Measurements from ENCODE around the gene MAP4K4.
"Not testable (repeated sequence)": the region's sequence is repeated elsewhere in the genome, so short reads cannot be mapped to it uniquely, and the experiment has no call there.

Gene MAP4K4

DNA sequence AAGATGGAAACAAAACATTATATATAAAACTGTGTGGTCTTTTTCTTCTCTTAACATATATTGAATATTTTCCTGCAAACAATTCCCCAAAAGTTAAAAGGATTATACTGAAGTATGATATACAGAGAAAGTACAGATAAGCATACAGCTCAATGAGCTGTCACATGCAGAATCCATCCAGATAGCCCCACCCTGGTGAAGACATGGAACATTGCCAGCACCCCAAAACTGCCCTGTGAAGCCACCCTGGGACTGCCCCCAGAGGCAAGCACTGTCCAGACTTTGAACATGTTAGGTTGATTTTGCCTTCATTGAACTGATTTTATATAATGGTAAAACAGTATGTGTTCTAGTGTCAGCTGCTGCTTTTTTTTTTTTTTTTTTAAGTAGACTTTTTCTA, 182.0 kb downstream of the MAP4K4 start:
- no peak for DNase-seq

DNA sequence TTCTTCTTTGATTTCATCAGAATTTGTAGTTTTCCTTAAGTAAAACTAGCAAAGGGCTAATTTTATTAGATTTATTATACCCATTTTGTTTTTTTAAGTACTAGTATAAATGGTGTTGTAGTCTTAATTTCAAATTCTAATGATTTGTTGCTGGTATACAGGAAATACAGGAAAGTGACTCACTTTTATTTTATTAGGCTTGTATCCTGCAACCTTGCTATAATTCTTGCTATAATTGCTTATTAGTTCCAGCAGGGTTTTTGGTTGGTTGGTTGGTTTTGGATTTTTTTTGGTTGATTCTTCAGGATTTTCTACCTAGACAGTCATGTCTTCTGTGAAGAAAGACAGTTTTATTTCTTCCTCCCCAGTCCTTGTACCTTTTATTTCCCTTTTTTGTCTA, 183.6 kb downstream of the MAP4K4 start:
- DNase-seq = no peak

DNA sequence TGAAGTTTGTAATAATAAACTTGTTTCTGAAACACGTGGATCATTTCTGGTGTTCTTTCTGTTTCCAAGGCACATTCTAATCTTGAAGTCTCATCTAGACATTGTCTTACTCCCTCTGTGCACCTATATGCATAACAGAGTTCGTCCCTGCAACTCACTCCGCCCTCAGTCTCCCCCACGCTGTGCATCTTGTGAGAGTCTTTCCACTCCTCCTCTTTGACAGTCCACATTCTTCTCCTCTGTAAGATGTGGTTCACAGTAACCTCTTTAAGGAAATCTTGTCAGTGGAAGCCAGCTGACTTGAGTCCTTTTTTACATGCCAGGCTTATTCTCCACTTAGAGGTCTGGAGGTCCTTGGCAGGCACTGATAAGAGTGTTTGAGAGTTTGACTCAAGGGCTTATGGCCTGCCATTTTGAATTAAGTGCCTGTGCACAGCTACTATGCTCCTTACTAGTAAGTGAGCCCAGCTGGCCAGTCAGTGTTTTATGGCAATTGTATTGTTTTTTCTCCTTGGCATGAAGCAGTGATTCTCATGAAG, 185.3 kb downstream of the MAP4K4 start:
- no peak for DNase-seq

DNA sequence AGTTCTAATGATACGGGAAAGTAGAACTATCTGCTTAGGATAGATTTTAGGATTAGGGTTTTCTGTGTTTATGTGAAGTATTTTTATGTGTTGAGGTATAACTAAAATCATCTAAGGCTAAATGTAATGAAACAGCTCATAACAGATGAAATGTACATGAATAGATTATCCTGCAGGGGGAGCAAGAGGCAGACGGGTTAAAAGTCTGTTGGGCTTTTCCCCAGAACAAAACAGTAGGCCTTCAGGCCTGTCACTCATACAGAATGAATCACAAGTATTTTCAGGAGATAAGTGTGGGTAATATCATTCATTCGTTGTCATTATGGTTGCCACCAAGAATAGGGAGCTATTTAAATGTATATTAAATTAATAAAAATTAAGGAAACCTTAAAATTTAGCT, 186.4 kb downstream of the MAP4K4 start:
- DNase-seq = no peak

DNA sequence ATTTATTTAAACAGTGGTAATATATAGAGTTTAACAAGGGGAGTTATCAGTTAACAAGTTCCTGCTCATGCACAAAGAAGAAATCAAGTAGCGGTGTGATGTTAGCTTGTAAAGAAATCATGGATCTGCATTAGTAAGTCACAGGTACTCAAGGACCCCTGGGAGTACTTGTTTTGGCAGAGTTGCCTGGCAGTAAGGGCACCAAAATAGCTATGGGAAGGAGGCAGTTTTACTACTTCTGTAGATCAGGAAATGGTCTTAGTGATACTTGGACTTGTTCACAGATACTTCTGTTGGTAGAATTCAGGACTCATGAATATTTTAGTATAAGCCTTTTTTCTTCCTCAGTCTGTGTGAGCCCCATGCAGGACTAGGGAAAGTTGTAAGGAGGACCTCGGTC, 186.9 kb downstream of the MAP4K4 start:
- DNase-seq = no peak

DNA sequence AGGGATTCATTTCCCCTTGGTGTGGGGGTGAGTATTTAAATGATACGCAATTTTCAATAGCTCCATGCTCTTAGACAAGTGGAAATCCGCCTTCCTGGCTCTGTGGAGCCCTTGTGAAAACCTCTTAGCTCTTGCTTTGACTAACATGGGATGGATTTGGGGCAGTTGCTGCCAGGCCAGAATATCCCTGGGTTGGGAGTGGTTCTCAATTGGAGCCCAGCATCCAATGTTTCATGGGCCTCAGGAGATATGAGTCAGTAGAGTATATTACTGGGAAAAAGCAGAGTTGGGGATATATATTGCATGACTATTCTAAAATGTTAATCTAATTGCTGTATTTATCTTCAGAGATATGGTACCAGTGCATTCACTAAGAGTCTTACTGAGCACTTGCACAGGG, 189.8 kb downstream of the MAP4K4 start:
- no peak for DNase-seq

DNA sequence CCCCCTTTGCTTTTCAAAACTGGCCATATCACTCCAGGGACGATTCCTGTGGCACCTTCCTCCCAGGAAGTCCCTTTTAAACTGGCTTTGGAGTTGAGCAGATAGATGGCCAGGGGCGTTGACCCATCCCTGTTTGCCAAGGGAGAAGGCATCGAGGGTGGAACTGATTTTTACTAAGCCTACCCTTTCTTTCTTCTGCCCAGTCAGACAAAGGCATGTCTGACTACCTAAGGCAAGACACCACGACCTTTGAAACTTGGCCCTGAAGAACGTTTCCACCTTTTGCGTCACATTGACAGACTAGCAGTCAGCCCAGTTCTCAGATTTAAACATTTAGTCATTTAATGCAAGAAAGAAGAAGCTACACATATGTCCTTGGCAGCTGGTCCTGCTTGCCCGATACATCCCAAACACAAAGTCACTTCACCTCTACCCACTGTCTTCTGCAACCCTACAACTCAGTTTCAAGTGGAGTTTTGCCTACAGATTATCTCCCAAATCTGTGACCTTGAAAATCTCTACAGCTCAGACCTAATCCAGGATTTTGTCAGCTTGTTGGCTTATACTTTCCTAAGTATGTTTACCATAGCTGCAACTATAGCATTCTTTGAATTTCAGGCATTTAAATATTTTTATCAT, 192.1 kb downstream of the MAP4K4 start:
- DNase-seq = no peak

DNA sequence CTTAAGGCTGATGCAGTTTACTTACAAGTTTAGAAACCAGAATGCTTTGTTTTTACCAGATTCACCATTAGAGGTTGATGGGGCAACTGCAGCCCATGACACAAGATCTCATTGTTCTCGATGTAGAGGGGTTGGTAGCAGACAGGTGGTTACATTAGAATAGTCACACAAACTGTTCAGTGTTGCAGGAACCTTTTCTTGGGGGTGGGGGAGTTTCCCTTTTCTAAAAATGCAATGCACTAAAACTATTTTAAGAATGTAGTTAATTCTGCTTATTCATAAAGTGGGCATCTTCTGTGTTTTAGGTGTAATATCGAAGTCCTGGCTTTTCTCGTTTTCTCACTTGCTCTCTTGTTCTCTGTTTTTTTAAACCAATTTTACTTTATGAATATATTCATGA, 194.9 kb downstream of the MAP4K4 start:
- no peak for DNase-seq

DNA sequence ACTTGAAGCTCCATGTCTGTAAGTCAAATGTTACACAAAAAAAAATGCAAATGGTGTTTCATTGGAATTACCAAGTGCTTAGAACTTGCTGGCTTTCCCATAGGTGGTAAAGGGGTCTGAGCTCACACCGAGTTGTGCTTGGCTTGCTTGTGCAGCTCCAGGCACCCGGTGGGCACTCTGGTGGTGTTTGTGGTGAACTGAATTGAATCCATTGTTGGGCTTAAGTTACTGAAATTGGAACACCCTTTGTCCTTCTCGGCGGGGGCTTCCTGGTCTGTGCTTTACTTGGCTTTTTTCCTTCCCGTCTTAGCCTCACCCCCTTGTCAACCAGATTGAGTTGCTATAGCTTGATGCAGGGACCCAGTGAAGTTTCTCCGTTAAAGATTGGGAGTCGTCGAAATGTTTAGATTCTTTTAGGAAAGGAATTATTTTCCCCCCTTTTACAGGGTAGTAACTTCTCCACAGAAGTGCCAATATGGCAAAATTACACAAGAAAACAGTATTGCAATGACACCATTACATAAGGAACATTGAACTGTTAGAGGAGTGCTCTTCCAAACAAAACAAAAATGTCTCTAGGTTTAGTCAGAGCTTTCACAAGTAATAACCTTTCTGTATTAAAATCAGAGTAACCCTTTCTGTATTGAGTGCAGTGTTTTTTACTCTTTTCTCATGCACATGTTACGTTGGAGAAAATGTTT, 196.3 kb downstream of the MAP4K4 start:
- DNase-seq = peak; percentile 77

DNA sequence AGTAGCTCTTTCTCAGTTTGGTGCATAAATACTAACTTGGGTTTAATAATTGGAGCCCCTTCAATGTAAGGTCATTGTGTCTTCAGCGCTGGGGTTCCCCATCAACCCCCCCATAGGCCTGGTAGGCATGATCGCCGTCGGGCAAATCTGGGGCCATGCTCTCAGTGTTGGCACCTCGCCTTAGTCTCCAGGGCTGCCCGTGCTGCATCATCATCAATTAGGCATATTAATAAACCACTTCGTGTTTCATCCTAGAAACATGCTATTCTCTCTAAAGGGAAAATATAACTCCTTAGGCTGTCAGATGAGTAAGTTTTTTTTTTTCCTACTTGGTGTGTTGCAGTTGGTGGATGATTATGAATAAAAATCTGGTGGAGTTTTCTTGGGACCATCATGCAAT, 197.5 kb downstream of the MAP4K4 start:
- no peak for DNase-seq

DNA sequence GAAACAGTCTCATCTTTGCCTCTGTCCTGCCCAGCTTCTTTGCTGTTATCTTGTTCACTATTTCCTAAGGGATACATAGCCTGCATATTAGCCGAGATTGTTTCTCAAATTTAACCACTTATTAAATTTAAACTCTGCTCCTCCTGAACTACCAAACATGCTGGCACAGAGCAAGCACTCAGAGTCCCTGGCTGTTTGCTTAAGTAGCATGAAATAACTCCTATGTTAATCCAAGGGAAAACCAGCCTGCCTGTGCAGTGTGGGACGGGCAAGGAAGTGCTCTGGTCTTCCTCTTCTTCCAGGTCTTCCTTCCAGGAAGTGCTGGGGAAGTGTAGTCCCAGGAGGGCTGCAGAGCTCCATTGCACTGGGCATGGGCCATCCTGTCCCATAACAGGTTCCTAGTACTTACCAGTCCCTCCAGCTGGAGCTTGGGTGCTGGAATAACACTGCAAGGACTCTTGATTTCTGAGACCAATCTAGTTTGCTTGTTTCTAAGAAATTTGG, 198.4 kb downstream of the MAP4K4 start:
- DNase-seq = no peak

DNA sequence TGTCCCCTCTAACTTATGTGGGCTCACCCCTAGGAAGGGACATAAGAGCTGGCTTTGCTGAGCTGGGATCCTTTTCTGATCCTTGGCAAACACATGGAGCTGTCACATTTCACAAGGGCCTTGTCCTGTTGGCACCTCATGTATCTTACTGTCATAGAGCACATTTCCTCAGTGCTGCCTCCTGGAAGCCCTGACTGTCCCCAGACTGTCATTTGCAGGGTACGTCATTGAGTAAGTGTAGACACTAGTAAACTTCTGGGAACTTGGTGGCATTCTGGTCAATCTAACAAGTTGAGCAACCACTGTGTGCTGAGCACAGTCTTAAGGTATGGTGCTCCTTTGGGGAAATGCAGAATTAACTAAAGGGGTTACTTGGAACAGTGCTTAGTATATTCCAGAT, 199.8 kb downstream of the MAP4K4 start:
- no peak for DNase-seq

DNA sequence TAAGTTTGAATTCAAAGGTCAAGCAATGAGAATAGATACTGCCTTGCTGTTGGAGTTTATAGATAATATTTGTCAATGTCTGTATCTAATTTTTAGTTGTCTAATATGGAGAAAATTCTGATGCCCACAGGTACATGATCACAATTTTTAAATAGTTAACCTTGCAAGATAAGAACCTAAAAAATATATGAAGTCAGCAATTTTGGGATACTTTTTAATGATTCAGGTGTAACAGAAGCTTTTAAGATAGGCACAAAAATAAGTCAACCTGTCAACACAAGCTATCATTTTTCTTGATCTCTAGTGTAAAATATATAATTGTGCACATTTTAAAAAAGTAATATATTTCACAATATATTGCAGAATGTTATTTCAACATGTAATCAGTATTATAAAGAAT, 201.8 kb downstream of the MAP4K4 start:
- no peak for DNase-seq

DNA sequence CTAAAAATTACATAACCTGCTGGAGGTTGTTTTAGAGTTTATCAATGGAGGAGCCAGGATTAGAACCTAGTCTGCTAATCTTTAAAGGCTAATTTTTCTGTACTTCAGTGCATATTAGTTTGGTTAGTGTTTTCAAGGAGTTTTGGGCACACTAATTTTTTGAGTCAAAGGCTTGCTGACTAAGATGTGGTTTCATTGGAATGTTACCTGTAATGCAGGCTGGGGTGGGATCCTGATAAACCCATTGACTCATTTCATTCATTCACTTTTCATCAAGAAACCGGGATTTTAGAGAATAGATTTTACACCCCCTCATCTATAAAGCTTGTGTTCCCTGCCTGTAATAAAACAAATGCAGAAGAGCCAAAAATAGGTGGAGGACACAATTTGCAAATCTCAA, 202.4 kb downstream of the MAP4K4 start:
- no peak for DNase-seq

DNA sequence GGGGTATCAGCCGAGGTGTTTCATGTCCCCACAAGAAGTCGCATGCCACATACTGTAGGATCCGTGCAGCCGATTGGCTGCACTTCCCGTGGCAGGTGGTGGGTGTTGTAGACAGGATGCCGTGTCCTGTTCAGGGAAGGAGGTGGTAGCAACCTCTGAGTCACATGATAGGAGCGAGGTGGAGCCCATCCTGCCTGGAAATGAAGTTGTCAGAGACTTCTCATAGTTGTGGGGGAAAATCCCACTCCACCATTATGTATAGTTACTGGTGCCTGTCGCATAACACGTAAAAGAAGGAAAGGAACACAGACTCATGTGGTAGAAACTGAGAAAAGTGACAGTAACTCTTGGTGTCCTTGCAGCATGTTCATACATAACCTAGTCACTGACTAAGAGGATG, 202.9 kb downstream of the MAP4K4 start:
- no peak for DNase-seq

DNA sequence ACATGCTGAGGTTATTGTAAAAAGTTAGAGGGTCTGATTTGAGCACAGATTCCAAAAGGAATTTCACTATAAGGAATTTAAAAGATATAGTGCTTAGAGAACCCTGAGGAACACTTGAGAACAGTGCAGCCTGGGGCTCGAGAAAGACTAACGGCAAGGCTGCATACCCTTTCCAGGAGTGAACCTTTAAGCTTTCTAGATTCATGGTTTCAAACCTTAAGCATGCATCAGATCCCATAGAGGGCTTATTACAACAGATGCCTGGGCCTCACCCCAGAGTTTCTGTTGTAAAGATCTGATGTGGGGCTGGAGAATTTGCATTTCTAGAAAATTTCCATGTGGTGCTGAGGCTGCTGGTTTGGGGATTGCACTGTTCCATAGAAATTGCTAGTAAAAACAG, 203.7 kb downstream of the MAP4K4 start:
- no peak for DNase-seq

DNA sequence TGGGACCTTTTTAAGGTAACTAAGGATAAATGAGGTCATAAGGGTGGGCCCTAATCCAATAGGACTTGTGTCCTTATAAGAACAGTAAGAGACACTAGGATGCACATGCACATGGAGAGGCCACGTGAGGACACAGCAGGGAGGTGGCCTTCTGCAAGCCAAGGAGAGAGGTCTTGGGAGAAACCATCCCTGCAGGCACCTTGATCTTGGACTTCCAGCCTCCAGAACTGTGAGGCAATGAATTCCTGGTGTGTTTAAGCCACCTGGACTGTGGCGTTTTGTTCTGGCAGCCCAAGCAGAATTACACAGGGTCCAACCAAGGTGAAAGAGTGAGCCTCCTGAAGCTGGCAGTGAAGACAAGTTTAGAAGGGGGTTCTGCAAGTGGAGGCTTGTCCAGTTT, 204.7 kb downstream of the MAP4K4 start:
- DNase-seq = no peak

DNA sequence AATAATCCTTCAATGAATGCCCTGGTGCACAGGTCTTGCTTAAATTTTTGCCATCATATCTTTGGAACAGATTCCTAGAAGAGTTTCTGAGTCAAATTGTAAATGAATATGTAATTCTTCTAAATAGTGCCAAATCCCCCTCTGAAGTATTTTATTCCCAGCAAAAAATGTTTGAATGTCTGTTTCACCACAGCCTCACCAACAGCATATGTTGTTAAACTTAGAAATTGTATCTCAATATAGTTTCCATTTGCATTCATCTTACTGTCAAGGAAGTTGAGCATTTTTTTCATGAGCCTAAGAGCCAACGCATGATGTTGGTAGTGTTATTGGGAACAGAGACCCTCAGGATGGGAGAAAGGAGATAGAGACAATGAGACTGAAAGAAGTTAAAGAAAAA, 207.4 kb downstream of the MAP4K4 start:
- no peak for DNase-seq

DNA sequence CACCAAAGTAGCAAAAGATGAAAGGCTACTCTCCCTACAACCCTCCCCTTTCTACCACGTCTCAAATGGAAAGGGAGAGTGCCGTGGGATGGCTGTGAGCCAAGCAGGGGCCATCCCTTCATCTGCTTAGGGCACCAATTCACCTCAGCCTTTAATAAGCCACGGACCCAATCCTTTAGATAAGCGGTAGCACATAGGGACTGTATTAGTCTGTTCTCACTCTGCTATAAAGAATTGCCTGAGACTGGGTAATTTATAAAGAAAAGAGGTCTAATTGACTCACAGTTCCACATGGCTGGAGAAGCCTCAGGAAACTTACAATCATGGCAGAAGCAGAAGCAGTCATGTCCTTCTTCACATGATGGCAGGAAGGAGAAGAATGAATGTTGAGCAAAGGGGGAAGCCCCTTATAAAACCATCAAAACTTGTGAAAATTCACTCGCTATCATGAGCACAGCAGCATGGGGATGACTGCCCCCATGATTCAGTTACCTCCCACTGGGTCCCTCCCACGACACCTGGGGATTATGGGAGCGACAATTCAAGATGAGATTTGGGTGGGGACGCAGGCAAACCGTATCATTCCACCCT, 208.3 kb downstream of the MAP4K4 start:
- DNase-seq = no peak

DNA sequence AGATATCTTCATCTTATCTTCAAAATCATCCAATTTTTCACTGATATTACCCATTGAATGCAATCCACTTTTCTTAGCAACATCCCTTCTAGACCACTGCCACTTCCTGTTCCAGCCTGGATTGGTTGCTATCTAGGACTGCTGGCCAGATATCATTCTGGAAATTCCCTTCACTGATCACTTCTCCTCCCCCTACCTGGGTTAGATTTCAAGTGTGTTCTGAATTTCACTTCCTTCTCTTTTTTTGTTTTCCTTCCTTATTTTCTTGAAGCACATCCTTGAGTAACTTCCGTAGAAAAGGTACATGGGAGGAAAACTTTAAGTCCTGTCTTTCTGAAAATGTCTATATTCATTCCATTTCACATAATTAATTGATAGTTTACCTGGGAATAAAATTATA, 212.3 kb downstream of the MAP4K4 start:
- no peak for DNase-seq

DNA sequence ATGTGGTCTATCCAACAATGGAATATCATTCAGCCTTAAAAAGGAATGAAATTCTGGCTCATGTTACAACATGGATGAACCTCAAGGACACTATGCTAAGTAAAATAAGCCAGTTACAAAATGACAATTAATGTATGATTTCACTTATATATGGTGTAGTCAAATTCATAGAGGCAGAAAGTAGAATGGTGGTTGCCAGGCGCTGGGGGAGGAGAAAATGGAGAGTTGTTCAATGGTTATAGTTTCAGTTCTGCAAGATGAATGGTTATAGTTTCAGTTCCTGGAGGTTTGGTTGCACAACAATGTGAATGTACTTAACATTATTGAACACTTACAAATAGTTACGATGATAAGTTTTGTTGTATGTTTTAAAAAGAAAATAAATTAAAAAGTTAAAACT, 215.0 kb downstream of the MAP4K4 start:
- DNase-seq = no peak

DNA sequence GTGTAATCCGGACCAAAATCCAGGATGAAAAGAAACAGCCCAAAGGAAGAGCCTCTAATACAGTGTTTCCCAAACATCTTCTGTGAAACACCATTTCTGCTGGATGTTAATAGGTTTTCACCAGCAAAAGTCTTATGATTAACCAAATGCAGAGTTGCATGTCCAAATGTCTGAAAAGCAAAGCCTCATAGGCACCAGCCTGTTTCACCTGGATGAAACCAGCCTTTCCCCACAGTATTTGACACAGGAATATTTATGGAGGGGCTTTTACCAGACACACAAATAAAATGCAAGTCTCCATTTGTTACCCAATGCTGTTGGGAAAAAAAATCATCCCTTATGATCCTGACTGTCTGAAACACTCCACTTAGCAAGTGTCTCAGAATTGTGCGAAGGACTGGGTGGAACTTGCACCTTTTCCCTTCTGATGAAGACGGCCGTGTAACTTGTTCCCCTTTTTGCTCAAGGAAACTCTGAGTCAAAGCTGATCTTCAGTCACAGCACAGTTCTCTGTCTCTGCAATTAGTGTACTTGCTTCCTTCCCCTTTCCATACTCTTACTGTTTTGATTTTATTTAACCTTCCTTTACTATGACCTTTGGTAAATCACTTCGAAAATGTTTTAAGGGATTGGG, 223.9 kb downstream of the MAP4K4 start:
- DNase-seq = no peak

DNA sequence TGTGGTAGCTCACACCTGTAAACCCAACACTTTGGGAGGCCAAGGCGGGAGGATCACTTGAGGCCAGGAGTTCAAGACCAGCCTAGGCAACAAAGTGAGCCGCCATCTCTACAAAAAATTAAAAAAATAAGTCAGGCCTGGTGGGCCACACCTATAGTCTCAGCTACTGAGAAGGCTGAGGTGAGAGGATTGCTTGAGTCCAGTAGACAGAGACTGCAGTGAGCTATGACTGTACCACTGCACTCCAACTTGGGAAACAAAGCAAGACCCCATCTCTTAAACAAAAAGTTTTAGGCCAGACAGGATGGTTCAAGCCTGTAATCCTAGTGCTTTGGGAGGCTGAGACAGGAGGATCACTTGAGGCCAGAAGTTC, 224.4 kb downstream of the MAP4K4 start:
- no peak for DNase-seq

DNA sequence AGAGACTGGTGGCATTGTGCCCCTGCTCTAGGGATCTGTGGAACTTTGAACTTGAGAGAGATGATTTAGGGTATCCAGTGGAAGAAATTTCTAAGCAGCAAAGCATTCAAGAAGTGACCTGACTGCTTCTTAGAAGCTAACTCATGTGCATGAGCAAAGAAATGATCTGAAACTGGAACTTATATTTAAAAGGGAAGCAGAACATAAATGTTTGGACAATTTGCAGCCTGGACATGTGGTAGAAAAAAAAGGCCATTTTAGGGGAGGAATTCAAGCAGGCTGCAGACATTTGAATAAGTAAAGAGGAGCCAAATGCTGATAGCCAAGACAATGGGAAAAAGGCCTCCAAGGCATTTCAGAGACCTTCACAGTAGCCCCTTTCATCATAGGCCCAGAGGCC, 226.8 kb downstream of the MAP4K4 start:
- DNase-seq = not testable (repeated sequence)
